Loucy (cell line): ENCODE results near the gene CDX1.

Source experiments
- H2AFZ ChIP-seq: fragments of 200-600 bp; sonication (generic); 2 replicates; pipeline ENCODE4 v1.6.0; 2016; ENCODE audit warnings: antibody characterized with exemption, mild to moderate bottlenecking, low read length, moderate library complexity
- H3F3A ChIP-seq: fragments of 200-600 bp; 2 replicates; pipeline ENCODE4 v1.6.0; 2016; ENCODE audit warnings: antibody characterized with exemption, low read depth, mild to moderate bottlenecking
- H3K27me3 ChIP-seq: fragments of 200-600 bp; sonication (generic); 2 replicates; pipeline ENCODE4 v1.6.1; 2014; ENCODE audit warnings: low read length, mild to moderate bottlenecking; ENCODE audit not compliant: insufficient read depth, poor library complexity, severe bottlenecking
- H3K36me3 ChIP-seq: fragments of 200-600 bp; sonication (generic); 2 replicates; pipeline ENCODE4 v1.6.1; 2016; ENCODE audit warnings: low read length; ENCODE audit not compliant: insufficient read depth
- H3K4me1 ChIP-seq: fragments of 200-600 bp; sonication (generic); 2 replicates; pipeline ENCODE4 v1.5.1; 2014; ENCODE audit warnings: low read length, mild to moderate bottlenecking; ENCODE audit not compliant: insufficient read depth, poor library complexity, severe bottlenecking
- H3K4me2 ChIP-seq: fragments of 200-600 bp; sonication (generic); 2 replicates; pipeline ENCODE4 v1.6.0; 2014; ENCODE audit warnings: antibody characterized with exemption, low read length, low read depth, mild to moderate bottlenecking; ENCODE audit not compliant: poor library complexity, severe bottlenecking
- H3K4me3 ChIP-seq: fragments of 200-600 bp; sonication (generic); 2 replicates; pipeline ENCODE4 v1.5.1; 2014; ENCODE audit warnings: low read length, mild to moderate bottlenecking, mixed read lengths; ENCODE audit not compliant: poor library complexity, severe bottlenecking
- H3K79me2 ChIP-seq: fragments of 200-600 bp; sonication (generic); 2 replicates; pipeline ENCODE4 v1.6.1; 2014; ENCODE audit warnings: low read length; ENCODE audit not compliant: insufficient read depth
- H3K9ac ChIP-seq: fragments of 200-600 bp; sonication (generic); 2 replicates; pipeline ENCODE4 v1.6.0; 2014; ENCODE audit warnings: mild to moderate bottlenecking, low read depth, low read length, moderate library complexity; ENCODE audit not compliant: poor library complexity, severe bottlenecking
- H3K9me2 ChIP-seq: fragments of 200-600 bp; sonication (generic); replicated peaks from 2 replicates; pipeline ENCODE4 v1.6.1; 2016; ENCODE audit warnings: low read depth, low read length, mixed read lengths
- H3K9me3 ChIP-seq: fragments of 200-600 bp; sonication (generic); 2 replicates; pipeline ENCODE4 v1.6.1; 2014; ENCODE audit warnings: mild to moderate bottlenecking, antibody characterized with exemption, low read length, low read depth; ENCODE audit not compliant: insufficient read depth
- H4K20me1 ChIP-seq: fragments of 200-600 bp; sonication (generic); 2 replicates; pipeline ENCODE4 v1.6.0; 2014; ENCODE audit warnings: antibody characterized with exemption, low read length, mild to moderate bottlenecking; ENCODE audit not compliant: insufficient read depth, poor library complexity, severe bottlenecking
- EZH2phosphoT487 ChIP-seq: fragments of 200-600 bp; IDR thresholded peaks from 2 replicates; pipeline ENCODE4 v1.6.1; 2018; ENCODE audit warnings: antibody characterized with exemption, mild to moderate bottlenecking, moderate library complexity, borderline replicate concordance
- TF ChIP-seq, protein P1 (sequence below): fragments of 200-600 bp; sonication (generic); conservative IDR thresholded peaks from 2 replicates; pipeline ENCODE4 v1.5.1; 2014; ENCODE audit warnings: mild to moderate bottlenecking, antibody characterized with exemption, low read length

CDX1 gene

DNA sequence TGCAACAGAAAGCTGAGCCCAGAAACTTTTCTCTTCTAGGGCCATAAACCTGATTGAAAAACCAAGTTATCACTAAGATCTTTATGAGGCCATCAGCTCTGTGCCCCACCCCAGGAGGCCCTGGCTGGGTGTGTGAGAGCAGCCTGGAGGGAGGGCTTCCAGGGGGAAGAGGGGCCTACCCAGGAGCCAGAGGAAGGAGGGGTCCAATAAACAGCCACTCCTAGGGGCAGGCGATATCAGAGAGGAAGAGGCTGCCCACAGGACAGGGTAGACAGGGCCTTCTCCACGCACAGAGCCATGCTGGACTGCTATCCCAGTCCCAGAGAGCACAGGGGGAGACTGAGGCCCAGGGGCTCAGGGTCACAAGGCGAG lies 4.5 kb upstream of the CDX1 start:
- H3K4me3 ChIP-seq, result peak overlapping the region; percentile 1
- H3K27me3 ChIP-seq, result no peaks in the 10 kb centered on the region
- H3F3A ChIP-seq, result no peaks in the 10 kb centered on the region
- no peak overlapping the region for H2AFZ ChIP-seq
- no peaks in the 10 kb centered on the region for H3K79me2 ChIP-seq
- H3K9ac ChIP-seq, result no peak overlapping the region
- H3K4me2 ChIP-seq, result peak overlapping the region; percentile 28
- no peaks in the 10 kb centered on the region for H3K36me3 ChIP-seq
- no peaks in the 10 kb centered on the region for H3K9me3 ChIP-seq
- H4K20me1 ChIP-seq, result no peaks in the 10 kb centered on the region
- H3K4me1 ChIP-seq, result peaks cover 33% of the 10 kb centered on the region
- TF ChIP-seq EZH2phosphoT487, result no peak
- TF ChIP-seq, protein P1, sequence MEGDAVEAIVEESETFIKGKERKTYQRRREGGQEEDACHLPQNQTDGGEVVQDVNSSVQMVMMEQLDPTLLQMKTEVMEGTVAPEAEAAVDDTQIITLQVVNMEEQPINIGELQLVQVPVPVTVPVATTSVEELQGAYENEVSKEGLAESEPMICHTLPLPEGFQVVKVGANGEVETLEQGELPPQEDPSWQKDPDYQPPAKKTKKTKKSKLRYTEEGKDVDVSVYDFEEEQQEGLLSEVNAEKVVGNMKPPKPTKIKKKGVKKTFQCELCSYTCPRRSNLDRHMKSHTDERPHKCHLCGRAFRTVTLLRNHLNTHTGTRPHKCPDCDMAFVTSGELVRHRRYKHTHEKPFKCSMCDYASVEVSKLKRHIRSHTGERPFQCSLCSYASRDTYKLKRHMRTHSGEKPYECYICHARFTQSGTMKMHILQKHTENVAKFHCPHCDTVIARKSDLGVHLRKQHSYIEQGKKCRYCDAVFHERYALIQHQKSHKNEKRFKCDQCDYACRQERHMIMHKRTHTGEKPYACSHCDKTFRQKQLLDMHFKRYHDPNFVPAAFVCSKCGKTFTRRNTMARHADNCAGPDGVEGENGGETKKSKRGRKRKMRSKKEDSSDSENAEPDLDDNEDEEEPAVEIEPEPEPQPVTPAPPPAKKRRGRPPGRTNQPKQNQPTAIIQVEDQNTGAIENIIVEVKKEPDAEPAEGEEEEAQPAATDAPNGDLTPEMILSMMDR, result no peak
- no peaks in the 10 kb centered on the region for H3K9me2 ChIP-seq

DNA sequence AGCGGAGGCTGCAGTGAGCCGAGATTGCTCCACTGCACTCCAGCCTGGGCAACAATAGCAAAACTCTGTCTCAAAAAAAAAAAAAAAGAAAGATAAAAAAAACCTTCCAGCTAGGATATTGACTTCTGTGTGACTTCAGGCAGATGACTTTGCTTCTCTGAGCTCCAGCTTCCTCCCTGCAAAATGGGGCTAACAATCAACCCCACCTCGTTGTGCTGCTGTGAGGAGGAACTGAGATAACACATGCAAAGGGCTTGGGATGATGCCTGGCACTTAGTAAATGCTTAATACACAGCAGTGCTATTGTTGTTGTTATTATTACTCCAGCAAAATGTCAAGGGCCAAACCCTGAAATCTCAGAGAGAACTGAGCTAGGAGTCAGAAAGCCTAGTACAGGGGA lies 3.5 kb upstream of the CDX1 start:
- Histone ChIP-seq H3F3A (no peaks in the 10 kb centered on the region), H3K4me1 (peaks cover 33% of the 10 kb centered on the region), H3K9me3 (no peaks in the 10 kb centered on the region), H3K79me2 (no peaks in the 10 kb centered on the region), H3K4me2 (no peak overlapping the region), H3K4me3 (no peak overlapping the region), H4K20me1 (no peaks in the 10 kb centered on the region), H2AFZ (no peak overlapping the region), H3K9ac (no peak overlapping the region), H3K36me3 (no peaks in the 10 kb centered on the region), H3K9me2 (no peaks in the 10 kb centered on the region), H3K27me3 (no peaks in the 10 kb centered on the region)
- TF ChIP-seq, protein P1, result no peak
- no peak for TF ChIP-seq EZH2phosphoT487

DNA sequence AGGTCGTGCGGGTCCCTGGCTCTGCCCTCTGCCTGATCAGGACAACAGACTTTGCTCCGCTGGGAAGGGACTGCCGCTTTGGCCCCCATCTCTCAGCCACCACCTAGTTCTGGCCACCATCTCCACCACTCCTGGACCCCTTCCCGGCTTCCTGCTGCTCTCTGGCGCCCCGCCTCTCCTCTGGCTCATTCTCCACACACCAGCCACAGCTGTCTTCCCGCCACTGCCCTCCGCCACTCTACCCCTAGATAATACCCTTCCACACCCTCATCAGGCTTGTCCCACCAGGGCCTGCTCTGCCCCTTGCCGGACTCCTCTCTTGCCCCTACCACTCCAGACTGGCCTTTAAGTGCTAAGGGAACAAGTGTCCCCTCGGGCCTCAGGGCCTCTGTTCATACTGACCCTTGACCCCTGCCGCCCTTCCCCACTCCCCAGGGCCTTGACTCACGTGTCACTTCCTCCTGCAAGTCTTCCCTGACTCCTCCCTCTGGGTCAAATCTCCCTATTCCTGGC lies 3.0 kb upstream of the CDX1 start:
- Histone ChIP-seq H2AFZ (no peak overlapping the region), H3F3A (no peaks in the 10 kb centered on the region), H3K4me3 (no peak overlapping the region), H3K9me2 (no peaks in the 10 kb centered on the region), H3K36me3 (no peaks in the 10 kb centered on the region), H3K9me3 (no peaks in the 10 kb centered on the region), H3K27me3 (no peaks in the 10 kb centered on the region), H3K9ac (no peak overlapping the region), H3K4me1 (peaks cover 33% of the 10 kb centered on the region), H3K4me2 (peak overlapping the region; percentile 30), H4K20me1 (no peaks in the 10 kb centered on the region), H3K79me2 (no peaks in the 10 kb centered on the region)
- TF ChIP-seq, protein P1, result no peak
- TF ChIP-seq EZH2phosphoT487, result no peak
